SK-N-DZ (cell line): ENCODE data around the gene REG4.

ENCODE experiments used
- DNase-seq: peaks from one replicate; pipeline ENCODE4 v3.0.0-alpha.2; 2015; ENCODE audit warnings: low spot score

The REG4 gene

DNA sequence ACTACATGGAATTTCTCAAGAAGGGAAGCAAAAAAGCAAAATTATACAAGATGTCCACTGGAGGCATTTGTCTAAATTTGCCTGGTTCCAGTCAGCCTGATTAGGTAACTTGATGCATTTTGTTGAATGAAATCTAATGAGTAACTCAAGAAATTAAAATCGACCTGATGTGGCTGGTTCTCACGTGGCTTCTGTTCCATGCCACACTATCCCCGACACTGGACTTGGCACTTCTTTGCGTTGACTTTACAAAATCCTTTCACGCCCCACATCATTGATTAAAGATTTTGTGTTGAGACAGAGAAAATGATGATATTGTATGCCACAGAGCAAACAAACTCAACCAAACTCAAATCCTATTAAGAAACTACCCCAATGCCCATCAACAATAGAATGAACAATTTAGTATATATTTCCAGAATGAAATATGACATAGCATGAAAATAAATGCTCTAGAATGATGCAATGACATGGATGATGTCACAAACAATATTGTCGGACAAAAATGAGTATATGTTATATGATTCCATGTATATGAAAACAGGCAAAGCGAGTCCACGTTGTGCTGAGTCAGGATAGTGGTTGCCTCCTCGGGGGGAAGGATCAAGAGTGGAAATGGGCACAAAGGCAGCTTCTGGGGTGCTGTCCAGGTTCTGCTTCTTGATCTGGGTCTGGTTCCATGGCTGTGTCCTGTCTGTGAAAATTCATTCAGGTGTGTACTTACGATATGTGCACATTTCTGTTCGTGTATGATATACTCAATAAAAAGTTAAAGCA is 29.6 kb downstream of the REG4 start:
- DNase-seq = no peak

- peak; percentile 35 for DNase-seq
Measured at GRCh38 chr1:119779869-119780356, 31.3 kb downstream of the REG4 start.

- DNase-seq = no peak
Measured at GRCh38 chr1:119778886-119779560, 32.2 kb downstream of the REG4 start.

GRCh38 chr1:119778359-119778758 is 32.9 kb downstream of the REG4 start:
- DNase-seq = no peak

DNA sequence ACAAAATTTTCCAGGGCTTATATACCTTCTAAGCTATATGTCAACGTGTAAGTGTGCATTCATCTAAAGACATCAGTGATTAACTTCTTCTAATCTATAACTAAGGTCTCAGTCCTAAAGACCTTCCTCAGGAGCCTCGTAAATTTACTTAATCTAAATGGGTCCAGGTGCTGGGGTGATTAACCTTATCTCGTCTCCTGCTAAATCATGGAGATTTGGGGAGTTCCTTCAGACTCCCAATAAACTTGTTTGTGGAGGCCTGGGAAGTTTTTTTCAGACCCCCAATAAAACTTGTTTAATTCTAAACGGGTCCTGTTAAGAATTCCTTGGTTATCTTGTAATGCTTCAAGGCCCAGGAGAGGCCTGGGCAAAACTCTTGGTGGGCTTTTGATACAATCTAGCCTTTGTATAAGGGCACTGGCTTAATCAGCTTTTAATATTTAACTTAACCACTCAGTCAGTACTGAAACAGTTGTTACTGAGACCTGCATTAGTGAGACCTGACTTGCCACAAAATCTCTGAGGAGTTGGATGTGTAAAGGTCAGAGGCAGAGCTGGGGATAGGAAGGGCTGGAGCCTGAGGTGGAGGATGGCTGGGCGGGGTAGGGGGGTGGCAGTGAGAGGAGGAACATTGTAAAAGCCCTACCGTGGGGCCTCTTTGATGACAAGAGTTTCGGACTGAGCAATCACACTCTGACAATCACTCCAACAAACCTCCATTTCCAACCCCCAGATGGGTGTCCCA is 36.3 kb downstream of the REG4 start:
- no peak for DNase-seq

GRCh38 chr1:119773711-119774241 is 37.5 kb downstream of the REG4 start:
- DNase-seq = peak; percentile 67

- DNase-seq = no peak
Measured at GRCh38 chr1:119772298-119772697, 39.0 kb downstream of the REG4 start.

- no peak for DNase-seq
Measured at GRCh38 chr1:119771770-119772169, 39.5 kb downstream of the REG4 start.

DNA sequence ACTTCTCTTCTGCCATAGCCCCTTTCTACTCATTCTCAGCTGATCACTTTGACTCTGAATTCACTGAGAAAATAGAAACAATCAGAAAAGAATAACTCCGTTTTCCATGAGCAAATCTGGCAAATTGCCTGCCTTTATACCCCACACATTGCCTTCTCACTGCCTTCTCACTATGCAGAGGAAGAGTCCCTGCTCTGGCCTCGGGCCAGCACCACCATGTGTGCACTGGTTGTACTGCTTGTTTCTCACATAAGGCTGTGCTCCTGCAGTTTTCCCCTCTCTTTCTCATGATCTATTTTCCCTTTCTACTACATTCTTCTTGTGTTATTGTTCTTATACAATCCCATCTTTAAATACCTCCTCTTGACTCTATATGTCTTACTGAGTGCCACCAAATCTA is 40.2 kb downstream of the REG4 start:
- no peak for DNase-seq

GRCh38 chr1:119768778-119769177 is 42.5 kb downstream of the REG4 start, which contains the start of gene HMGCS2:
TSS of gene HMGCS2 (minus strand) at chr1:119768905. CDS start at chr1:119768844, 61 bp downstream.
- no peak for DNase-seq

GRCh38 chr1:119767486-119767885 is 43.8 kb downstream of the REG4 start:
- DNase-seq = no peak

DNA sequence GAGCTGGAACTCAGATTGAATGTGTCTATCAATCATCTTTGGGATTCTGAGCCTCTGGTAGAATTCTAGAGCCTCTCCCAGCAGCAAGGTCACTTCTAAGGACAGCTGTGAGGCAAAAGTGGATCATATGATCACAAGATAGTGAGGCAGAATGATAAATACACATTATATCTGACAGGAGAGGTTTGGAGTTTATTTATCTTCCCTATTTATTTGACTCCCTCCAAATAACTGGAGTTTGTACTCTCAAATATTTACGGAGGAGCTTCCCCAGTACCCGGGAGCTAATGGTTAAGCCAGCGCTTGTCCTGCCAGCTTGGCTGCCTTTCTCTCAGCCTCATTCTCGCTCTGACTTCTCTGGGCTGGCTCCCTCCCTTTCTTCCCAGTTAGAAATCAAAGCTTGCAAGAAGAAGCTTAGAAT is 44.9 kb downstream of the REG4 start:
- no peak for DNase-seq

GRCh38 chr1:119764220-119764619 is 47.0 kb downstream of the REG4 start:
- DNase-seq = no peak

DNA sequence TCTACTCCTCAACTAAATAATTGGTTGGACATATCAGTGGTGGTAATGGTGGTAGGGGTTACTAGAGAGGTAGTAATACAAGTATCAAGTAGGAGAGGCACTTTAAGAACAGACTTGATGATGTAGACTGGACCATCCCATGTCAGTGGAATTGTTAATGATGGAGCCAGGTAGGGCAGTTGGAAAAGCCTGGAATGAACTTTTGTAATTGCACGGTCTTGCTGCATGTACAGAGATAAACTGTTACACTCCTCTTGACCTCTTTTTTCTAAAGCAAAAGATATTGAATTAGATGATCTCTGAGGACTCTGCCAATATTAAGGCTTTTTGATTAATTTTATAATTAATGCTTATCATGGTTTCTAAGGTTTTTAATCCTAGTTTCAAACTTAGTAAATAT is 48.3 kb downstream of the REG4 start:
- no peak for DNase-seq

GRCh38 chr1:119762409-119762808 is 48.9 kb downstream of the REG4 start:
- no peak for DNase-seq

DNA sequence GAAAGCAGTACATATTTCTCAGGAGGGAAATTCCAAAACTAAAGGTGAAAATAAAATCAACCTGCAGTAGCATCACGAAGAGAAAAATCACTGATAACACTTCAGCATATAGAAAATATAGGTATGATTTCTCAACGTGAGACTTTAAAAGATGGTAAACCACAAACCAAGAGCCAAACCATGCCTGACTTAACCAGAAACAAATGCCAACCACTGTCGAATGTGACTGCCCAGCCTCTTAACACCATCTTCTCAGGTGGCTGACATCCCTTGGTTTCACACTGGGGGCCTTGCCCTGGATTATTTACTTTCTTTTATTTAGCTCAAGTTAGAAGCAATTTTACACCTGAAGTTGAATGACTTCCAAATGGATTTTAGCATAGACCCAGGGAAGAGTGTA is 52.7 kb downstream of the REG4 start:
- DNase-seq = no peak

GRCh38 chr1:119752592-119752991 is 58.7 kb downstream of the REG4 start:
- no peak for DNase-seq

GRCh38 chr1:119748040-119748439 is 63.2 kb downstream of the REG4 start:
- no peak for DNase-seq

DNA sequence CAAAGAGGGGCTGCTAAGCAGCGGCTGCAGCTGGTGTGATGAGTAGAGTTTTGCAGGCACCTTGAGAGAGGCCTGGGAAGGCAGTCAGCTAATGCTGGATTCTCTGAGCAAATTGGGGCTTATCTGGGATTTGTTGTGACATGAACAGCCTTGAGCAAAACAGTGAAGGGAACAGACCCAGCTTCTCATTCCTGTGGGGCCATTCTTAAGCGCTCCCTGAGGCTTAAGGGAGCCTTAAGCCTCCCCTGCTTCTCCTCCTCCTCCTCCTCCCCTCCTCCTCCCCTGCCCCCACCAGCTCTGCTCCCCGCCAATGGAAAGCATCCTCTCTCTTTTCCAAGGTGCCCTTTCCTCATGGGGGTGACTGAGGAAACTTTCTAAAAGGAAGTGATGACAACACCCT is 63.8 kb downstream of the REG4 start:
- DNase-seq = no peak

DNA sequence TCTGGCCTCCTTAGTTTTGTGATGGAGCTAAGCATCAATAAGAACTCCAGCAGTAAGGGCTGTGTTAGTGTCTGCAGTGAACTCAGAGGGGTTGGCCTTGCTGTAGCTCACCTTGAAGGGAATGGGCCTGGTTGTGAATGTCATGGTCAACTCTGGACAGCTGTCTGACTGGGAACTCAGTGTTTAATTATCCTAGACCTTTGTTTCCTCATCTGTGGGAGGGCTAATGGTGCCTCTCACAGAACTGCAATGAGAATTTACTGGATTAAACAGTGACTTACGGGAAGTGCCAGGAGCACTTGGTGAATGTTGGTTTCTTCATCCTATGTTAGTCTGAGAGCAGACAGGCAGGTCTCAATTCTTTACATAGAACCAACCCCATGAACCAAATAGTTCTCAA is 66.2 kb downstream of the REG4 start:
- no peak for DNase-seq

GRCh38 chr1:119744598-119744942 is 66.7 kb downstream of the REG4 start:
- no peak for DNase-seq
